Mucosa of descending colon (tissue), 3 donors: ENCODE measurements around the gene ZBTB11. TPM values are rescaled to one million over a fixed set of nuclear protein-coding genes. Genes with fewer than 3 reads are reported as not detected.
"Not testable (repeated sequence)": the region's sequence is repeated elsewhere in the genome, so short reads cannot be mapped to it uniquely, and the experiment has no call there.

Source experiments
- ATAC-seq: fragments of 200-7000 bp; cut with Tn5 transposase; one replicate; pipeline ENCODE4 v1.9.1; 2020; ENCODE audit warnings: mild to moderate bottlenecking, moderate library complexity
- DNase-seq, 3 donors: peaks; one replicate each; pipeline ENCODE4 v3.0.0-alpha.2; 2020
- H3K36me3 ChIP-seq: fragments of 200-600 bp; one replicate; pipeline ENCODE4 v1.8.0; 2021; ENCODE audit warnings: low read depth, mild to moderate bottlenecking
- H3K4me1 ChIP-seq: fragments of 200-600 bp; one replicate; pipeline ENCODE4 v1.8.0; 2021; ENCODE audit warnings: low read depth, mild to moderate bottlenecking
- H3K4me3 ChIP-seq: fragments of 200-600 bp; one replicate; pipeline ENCODE4 v1.8.0; 2021; ENCODE audit warnings: mild to moderate bottlenecking
- H3K9me3 ChIP-seq: fragments of 200-600 bp; one replicate; pipeline ENCODE4 v1.8.0; 2021; ENCODE audit warnings: mild to moderate bottlenecking
- intact Hi-C, 2 donors: fragments of 100-400 bp; cut with DNase I in 1 of 2; cut with micrococcal nuclease in 1 of 2; formaldehyde crosslinking; loops; one replicate each; pipeline versions ENCODE4 v1.11.0 to v1.11.1; 2022; cut with DNase I, micrococcal nuclease
- total RNA-seq, 3 donors: library from RNA; stranded (reverse); fragmentation: NEBNext Ultra II Directional in 2 of 3; extraction: Animal tissue kit (Norgen Biotek cat#: 25700) in 2 of 3; gene quantifications; one replicate each; pipeline versions ENCODE4 v1.2.1 to v1.2.4, GENCODE V29; 2021 to 2023
- TF ChIP-seq, protein P1 (sequence below): fragments of 200-600 bp; IDR thresholded peaks from one replicate; pipeline ENCODE4 v1.8.0; 2022; ENCODE audit warnings: antibody characterized with exemption, mild to moderate bottlenecking
- donor health status: DM: no; HTN: no; CAD: no; lungs with moderate emphysema.
- donor health status: DM: no; HTN: no; CAD: no.
- donor health status: DM: no; HTN: yes; CAD: no.

ZBTB11 gene
- total RNA-seq, 3 donors from 2014 or later: 13.0 to 19.4 (median 13.1) TPM

DNA sequence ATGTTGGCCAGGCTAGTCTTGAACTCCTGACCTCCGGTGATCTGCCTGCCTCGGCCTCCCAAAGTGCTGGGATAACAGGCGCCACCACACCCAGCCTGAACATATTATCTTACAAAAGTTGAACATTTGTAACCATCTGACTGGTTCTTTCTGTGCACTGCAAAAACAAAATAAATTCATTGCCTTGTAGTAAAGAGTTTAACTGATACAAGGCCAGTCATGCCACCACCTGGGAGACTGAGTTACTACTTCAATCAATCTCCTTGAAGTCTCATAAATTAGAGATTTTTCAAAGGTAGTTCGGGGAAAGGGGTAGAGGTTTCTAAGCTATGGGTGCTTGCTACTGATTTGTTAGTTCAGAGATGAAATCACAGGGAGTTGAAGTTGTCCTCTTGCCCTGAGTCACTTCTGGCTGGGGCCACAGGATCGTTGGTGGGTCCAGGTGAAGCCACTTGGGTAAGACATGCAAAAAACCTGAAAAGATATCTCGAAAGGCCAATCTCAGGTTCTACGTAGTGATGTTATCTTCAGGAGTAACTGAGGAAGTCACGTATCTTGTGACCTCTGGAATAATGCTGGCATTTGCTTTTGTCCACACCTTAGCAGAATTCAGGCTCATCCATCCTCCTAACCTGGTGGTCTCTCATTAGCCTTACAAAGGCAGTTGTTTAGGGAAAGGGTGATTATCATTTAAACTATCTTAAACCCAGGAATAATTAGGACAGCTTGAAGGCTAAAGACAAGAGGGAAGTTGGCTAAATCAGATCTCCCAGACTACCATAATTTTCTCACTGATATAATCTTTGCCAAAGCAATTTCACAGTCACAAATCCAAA, 33.7 kb downstream of the ZBTB11 start:
- intact Hi-C loops: no loop called here
- Histone ChIP-seq H3K9me3 (no peaks in the 10 kb centered on the region), H3K4me3 (no peak overlapping the region), H3K36me3 (no peaks in the 10 kb centered on the region), H3K4me1 (no peaks in the 10 kb centered on the region)
- DNase-seq (no peak), ATAC-seq (no peak)
- TF ChIP-seq, protein P1, sequence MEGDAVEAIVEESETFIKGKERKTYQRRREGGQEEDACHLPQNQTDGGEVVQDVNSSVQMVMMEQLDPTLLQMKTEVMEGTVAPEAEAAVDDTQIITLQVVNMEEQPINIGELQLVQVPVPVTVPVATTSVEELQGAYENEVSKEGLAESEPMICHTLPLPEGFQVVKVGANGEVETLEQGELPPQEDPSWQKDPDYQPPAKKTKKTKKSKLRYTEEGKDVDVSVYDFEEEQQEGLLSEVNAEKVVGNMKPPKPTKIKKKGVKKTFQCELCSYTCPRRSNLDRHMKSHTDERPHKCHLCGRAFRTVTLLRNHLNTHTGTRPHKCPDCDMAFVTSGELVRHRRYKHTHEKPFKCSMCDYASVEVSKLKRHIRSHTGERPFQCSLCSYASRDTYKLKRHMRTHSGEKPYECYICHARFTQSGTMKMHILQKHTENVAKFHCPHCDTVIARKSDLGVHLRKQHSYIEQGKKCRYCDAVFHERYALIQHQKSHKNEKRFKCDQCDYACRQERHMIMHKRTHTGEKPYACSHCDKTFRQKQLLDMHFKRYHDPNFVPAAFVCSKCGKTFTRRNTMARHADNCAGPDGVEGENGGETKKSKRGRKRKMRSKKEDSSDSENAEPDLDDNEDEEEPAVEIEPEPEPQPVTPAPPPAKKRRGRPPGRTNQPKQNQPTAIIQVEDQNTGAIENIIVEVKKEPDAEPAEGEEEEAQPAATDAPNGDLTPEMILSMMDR: no peak

DNA sequence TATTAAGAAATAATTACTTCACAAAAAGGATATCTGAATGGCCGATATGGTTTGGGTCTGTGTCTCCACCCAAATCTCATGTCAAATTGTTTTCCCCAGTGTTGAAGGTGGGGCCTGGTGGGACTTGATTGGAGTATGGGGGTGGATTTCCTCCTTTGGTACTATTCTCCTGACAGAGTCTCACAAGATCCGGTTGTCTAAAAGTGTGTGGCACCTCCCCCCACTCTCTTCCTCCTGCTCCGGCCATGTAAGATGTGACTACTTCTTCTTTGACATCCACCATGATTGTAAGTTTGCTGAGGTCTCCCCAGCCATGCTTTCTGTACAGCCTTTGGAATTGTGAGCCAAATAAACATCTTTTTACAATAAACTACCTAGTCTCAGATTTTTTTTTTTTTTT, 34.5 kb downstream of the ZBTB11 start:
- intact Hi-C loops: no loop called here
- TF ChIP-seq, protein P1: no peak
- no peaks in the 10 kb centered on the region for H3K9me3 ChIP-seq
- no peaks in the 10 kb centered on the region for H3K4me1 ChIP-seq
- no peak for DNase-seq
- no peak overlapping the region for H3K4me3 ChIP-seq
- no peaks in the 10 kb centered on the region for H3K36me3 ChIP-seq
- ATAC-seq: no peak

DNA sequence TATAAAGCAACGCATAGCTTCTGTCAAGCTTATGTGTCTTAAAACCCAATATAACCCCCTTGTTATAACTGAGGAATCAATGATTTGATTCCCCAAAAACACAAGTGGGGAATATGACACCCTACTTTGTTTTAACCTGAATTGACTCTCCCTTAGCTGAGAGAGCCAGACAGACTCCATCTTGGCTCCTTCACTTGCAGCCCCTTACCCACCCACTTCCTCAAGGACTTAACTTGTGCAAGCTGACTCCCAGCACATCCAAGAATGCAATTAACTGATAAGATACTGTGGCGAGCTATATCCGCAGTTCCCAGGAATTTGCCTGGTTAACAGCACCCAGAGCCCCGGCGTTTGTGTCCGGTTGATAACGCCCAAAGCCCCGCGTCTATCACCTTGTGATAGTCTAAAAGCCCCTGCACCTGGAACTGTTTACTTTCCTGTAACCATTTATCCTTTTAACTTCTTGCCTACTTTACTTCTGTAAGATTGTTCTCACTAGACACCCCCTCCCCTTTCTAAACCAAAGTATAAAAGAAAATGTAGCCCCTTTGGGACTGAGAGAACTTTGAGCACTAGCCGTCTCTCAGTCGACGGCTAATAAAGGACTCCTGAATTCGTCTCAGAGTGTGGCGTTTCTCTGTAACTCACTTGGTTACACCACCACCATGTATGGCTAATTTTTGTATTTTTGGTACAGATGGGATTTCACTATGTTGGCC, 35.4 kb downstream of the ZBTB11 start:
- H3K4me1 ChIP-seq, intact Hi-C loops, H3K9me3 ChIP-seq, ATAC-seq, DNase-seq, H3K36me3 ChIP-seq, H3K4me3 ChIP-seq: not testable (repeated sequence)

DNA sequence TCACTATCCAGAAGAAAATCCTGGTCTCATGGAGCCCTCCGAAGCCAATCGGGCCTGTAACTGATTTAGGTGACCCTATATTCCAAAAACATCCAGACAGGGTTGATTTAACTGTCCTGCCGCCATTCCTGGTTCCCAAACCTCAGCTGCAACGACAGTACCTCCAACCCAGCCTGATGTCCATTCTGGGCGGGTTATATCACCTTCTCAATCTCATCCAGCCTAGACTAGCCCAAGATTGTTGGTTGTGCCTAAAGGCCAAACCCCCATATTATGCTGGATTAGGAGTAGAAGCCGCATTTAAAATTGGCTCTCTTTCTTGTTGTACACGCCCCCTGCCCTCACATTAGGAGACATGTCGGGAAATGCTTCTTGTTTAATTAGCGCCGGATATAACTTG, 36.7 kb downstream of the ZBTB11 start:
- Histone ChIP-seq H3K4me3 (no peak overlapping the region), H3K4me1 (no peaks in the 10 kb centered on the region), H3K36me3 (no peaks in the 10 kb centered on the region), H3K9me3 (no peaks in the 10 kb centered on the region)
- ATAC-seq (no peak), DNase-seq (no peak)
- intact Hi-C loops: no loop called here
- TF ChIP-seq, protein P1: no peak

- Histone ChIP-seq H3K9me3 (no peaks in the 10 kb centered on the region), H3K4me3 (no peak overlapping the region), H3K36me3 (no peaks in the 10 kb centered on the region), H3K4me1 (no peaks in the 10 kb centered on the region)
- DNase-seq (no peak), ATAC-seq (no peak)
- intact Hi-C loops: no loop called here
- TF ChIP-seq, protein P1: no peak
Observed at GRCh38 chr3:101639280-101639963, 37.5 kb downstream of the ZBTB11 start.
